Measurements from ENCODE around the gene ENDOD1.

- TF ChIP-seq CTCF (conservative IDR thresholded peaks at IDR 0.05; ENCODE audit: low read depth, low read length) (no peak), EZH2phosphoT487 (IDR thresholded peaks at IDR 0.05; ENCODE audit: borderline replicate concordance, low read length) (no peak), EZH2 (IDR thresholded peaks at IDR 0.05; ENCODE audit: low read length, unreplicated experiment) (no peak)
Measured at GRCh38 chr11:95058621-95059020, 31.0 kb upstream of the ENDOD1 start.
